HG03060 (cell line): ENCODE measurements around the gene CCDC185.

Experiments used
- ATAC-seq: cut with Tn5 transposase; IDR thresholded peaks from one replicate; pipeline ENCODE4 v1.9.1; 2021; ENCODE audit warnings: low read depth, moderate number of reproducible peaks; ENCODE audit not compliant: unreplicated experiment

CCDC185 gene

DNA sequence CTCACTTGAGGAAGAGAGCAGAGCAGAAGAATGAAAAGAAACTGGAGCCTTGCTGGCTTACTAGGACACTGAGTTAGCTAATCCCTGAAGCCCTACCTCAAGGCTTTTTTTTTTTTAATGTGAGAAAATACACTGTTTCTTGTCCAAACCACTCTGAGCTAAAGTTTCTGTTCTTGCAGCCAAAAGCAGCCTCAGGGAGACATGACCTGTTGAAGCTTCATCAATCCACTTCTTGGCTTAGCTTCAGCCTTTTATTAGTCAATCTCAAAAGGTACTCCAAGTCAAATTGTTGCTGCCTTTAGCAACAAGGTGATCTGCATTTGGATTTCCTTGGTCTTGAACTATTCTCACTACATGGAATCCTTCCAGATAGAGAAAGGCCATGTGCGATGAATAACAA lies 33.7 kb downstream of the CCDC185 start:
- no peak for ATAC-seq

- no peak for ATAC-seq
These were observed 36.1 kb downstream of the CCDC185 start for GRCh38 chr1:223429313-223429731.

DNA sequence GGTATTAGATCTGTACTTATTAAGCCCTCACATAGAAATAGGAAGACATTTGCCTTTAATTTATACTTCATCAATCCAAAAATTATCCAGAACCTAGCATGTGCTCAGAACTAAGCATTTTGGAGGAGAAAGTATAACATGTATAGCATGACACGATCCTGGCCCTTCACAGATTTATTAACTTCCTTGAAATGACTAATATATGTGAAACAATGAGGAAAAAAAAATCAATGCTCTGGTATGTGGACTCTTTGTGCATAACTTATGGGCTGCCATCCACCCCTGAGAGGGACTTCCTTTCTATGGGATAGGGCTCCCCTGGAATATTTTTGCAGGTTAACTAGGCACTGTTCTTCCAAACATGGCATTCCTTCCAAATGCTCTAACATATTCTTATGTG lies 36.6 kb downstream of the CCDC185 start:
- no peak for ATAC-seq

DNA sequence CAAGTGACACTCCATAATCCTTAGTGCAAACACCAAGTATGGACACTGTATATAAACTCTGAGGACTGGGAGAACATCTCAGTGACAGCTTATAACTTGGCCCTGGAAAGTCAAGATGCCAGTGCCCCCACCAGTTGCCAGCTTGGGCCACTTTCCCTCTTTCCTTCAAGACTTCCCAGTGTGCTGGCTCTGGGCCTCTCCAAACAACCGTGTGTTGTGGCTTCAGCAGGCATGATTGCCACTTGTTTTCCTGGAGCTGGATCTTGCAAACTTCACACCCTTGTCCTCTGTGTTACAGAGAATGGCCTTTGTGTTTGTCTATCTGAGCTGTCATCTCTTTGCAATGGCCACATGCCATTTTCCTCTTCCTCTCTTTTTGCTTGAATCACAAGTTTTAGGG lies 37.0 kb downstream of the CCDC185 start:
- no peak for ATAC-seq

DNA sequence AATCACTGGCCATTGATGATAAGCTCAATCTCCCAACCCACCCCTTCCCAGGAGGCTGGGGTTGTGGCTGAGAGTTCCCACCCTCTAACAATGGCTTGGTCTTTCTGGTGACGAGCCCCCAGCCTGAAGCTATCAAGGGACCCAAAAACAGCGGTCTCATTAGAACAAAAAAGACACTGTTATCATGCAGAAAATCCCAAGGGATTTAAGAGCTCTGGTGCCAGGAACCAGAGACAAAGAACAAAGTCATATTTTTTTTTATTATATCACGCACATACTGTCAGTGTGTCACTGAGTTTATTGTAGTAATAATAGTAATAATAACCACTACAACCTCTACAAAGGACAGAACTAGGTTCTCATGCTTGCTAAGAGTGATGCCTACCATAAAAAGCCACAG lies 43.9 kb downstream of the CCDC185 start:
- ATAC-seq: no peak

DNA sequence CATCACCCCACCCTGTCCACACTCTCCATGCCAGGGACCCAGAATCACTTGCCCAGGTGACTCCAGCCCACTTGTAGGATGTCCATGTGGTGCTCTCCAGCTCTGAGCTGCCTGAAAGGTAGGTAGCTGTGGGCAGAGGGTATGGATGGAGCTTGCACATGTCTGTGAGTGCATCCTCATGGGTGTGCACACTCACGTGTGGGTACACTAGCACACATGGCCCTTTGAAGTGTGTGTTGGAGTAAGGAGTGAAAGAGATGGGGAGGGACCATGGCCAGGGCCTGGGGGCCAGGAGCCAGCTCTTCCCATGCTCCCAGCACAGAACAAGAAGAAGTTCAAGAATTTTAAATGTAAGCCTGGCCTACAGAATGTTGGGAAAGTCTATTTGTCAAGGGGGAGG lies 50.2 kb downstream of the CCDC185 start:
- ATAC-seq: no peak

DNA sequence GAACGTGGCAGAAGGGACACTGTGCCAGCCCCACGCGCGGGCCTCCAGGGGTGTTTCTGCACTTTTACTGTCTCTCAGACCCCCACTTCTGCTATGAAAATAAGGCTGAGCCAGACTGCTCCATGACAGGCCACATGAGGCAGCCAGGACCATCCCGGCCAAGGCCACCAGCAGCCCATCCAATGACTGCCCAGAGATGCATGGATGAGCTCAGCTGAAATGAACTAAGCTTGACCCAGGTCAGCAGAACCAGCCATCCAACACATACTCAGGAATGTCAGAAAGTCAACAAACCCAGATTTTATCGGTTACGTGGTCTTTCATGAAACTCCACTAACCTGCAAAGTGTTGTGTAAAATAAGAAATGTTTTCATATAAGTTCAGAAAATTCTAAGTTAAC lies 51.2 kb downstream of the CCDC185 start:
- ATAC-seq: no peak
